GM21723 (cell line): ENCODE measurements around the gene ADI1.
"Not testable (repeated sequence)": the region's sequence is repeated elsewhere in the genome, so short reads cannot be mapped to it uniquely, and the experiment has no call there.

ENCODE experiments used
- ATAC-seq: cut with Tn5 transposase; IDR thresholded peaks from one replicate; pipeline ENCODE4 v1.9.1; 2021; ENCODE audit warnings: mild to moderate bottlenecking, moderate library complexity; ENCODE audit not compliant: unreplicated experiment

ADI1 gene

GRCh38 chr2:3450385-3451010, 68.8 kb downstream of the ADI1 start:
- ATAC-seq, result no peak

GRCh38 chr2:3449936-3450335, 69.4 kb downstream of the ADI1 start:
- ATAC-seq, result no peak

- ATAC-seq, result no peak
Observed at GRCh38 chr2:3449086-3449485, 70.2 kb downstream of the ADI1 start.

GRCh38 chr2:3448441-3448911, 70.9 kb downstream of the ADI1 start:
- not testable (repeated sequence) for ATAC-seq

GRCh38 chr2:3447789-3448317, 71.5 kb downstream of the ADI1 start:
- ATAC-seq, result no peak
